Activated CD8-positive, alpha-beta T cell treated with anti-CD3 and anti-CD28 coated beads for 36 hours (primary cell): ENCODE results near the gene C5orf47. TPM values are rescaled to one million over a fixed set of nuclear protein-coding genes. Genes with fewer than 3 reads are reported as not detected.

ENCODE experiments used
- ATAC-seq: fragments of 200-7000 bp; cut with Tn5 transposase; one replicate; pipeline ENCODE4 v1.10.0; 2021; ENCODE audit warnings: mild to moderate bottlenecking, moderate library complexity
- CTCF ChIA-PET: fragments of 350-600 bp; sonication (Branson Sonifier 250); formaldehyde crosslinking; loops from one replicate; lab custom pipeline; 2021; ENCODE audit warnings: antibody characterized with exemption; lab: Charles Lee
- POLR2A ChIA-PET: fragments of 350-600 bp; sonication (Branson Sonifier 250); formaldehyde crosslinking; loops from one replicate; lab custom pipeline; 2021; ENCODE audit warnings: antibody characterized with exemption; lab: Charles Lee
- DNase-seq: peaks from one replicate; pipeline ENCODE4 v3.0.0-alpha.2; 2020
- H3K27ac Mint-ChIP-seq: one replicate; pipeline ENCODE4 v1.8.0; 2021; ENCODE audit warnings: mild to moderate bottlenecking, mixed read lengths
- H3K27me3 Mint-ChIP-seq: one replicate; pipeline ENCODE4 v1.8.0; 2021; ENCODE audit warnings: mixed read lengths
- H3K36me3 Mint-ChIP-seq: one replicate; pipeline ENCODE4 v1.8.0; 2021; ENCODE audit warnings: low read depth, mixed read lengths
- H3K4me1 Mint-ChIP-seq: one replicate; pipeline ENCODE4 v1.8.0; 2021; ENCODE audit warnings: low read depth, mixed read lengths
- H3K4me3 Mint-ChIP-seq: one replicate; pipeline ENCODE4 v1.8.0; 2021; ENCODE audit warnings: mild to moderate bottlenecking, moderate library complexity, mixed read lengths
- H3K9me3 Mint-ChIP-seq: one replicate; pipeline ENCODE4 v1.8.0; 2021; ENCODE audit warnings: mixed read lengths
- CTCF ChIP-seq: fragments of 200-600 bp; IDR thresholded peaks from one replicate; pipeline ENCODE4 v1.8.0; 2022; ENCODE audit warnings: antibody characterized with exemption, mild to moderate bottlenecking
- intact Hi-C: fragments of 100-400 bp; cut with micrococcal nuclease; formaldehyde crosslinking; loops from one replicate; pipeline ENCODE4 v1.10.0; 2022
- total RNA-seq, 2 experiments: library from RNA; stranded (reverse); gene quantifications; one replicate each; pipeline ENCODE4 v1.2.3, GENCODE V29; 2021

Gene C5orf47
- total RNA-seq, 2 experiments from 2014 or later = not detected

- Mint-ChIP-seq H3K27me3 (peaks cover 1% of the 10 kb centered on the region), H3K4me3 (no peak overlapping the region), H3K36me3 (no peaks in the 10 kb centered on the region), H3K9me3 (peaks cover 19% of the 10 kb centered on the region), H3K4me1 (no peaks in the 10 kb centered on the region), H3K27ac (no peak overlapping the region)
- TF ChIP-seq CTCF = no peak
- POLR2A ChIA-PET = no interaction called here
- no peak for DNase-seq
- ATAC-seq = no peak
- intact Hi-C loops = no loop called here
- CTCF ChIA-PET = no interaction called here
Measured at GRCh38 chr5:174030286-174030685, 41.3 kb downstream of the C5orf47 start.

- no peak for DNase-seq
- no peaks in the 10 kb centered on the region for H3K36me3 Mint-ChIP-seq
- ATAC-seq = no peak
- no peak overlapping the region for H3K27ac Mint-ChIP-seq
- POLR2A ChIA-PET = no interaction called here
- no peak overlapping the region for H3K4me3 Mint-ChIP-seq
- no peaks in the 10 kb centered on the region for H3K4me1 Mint-ChIP-seq
- CTCF ChIA-PET = interaction anchor here (1.1 to 1.3 kb wide), 2 partner anchors 267 kb away, joined by 4 to 7 read pairs; no protein-coding TSS in a partner anchor
- peaks cover 17% of the 10 kb centered on the region for H3K27me3 Mint-ChIP-seq
- no peaks in the 10 kb centered on the region for H3K9me3 Mint-ChIP-seq
- TF ChIP-seq CTCF = no peak
- intact Hi-C loops = no loop called here
Measured at GRCh38 chr5:174044466-174045254, 55.7 kb downstream of the C5orf47 start.

GRCh38 chr5:174045470-174046025, 56.6 kb downstream of the C5orf47 start, which contains the start of gene NSG2:
NSG2 (plus strand) TSS chr5:174045706; CDS start chr5:174046756, 1,050 bp downstream.
- Mint-ChIP-seq H3K27me3 (peaks cover 17% of the 10 kb centered on the region), H3K36me3 (no peaks in the 10 kb centered on the region), H3K4me1 (no peaks in the 10 kb centered on the region), H3K9me3 (no peaks in the 10 kb centered on the region), H3K4me3 (no peak within 1 kb of the TSS), H3K27ac (no peak within 1 kb of the TSS)
- DNase-seq = peak; percentile 60
- TF ChIP-seq CTCF = peak; percentile 32
- intact Hi-C loops = no loop called here
- ChIA-PET CTCF (interaction anchor here (1.1 kb wide), 1 partner anchor 266 kb away, joined by 7 read pairs; no protein-coding TSS in a partner anchor), POLR2A (no interaction called here)
- peak; percentile 79 for ATAC-seq

GRCh38 chr5:174046558-174046957, 57.6 kb downstream of the C5orf47 start:
- CTCF ChIA-PET = interaction anchor here (1.3 kb wide), 1 partner anchor 265 kb away, joined by 3 read pairs; no protein-coding TSS in a partner anchor
- H3K36me3 Mint-ChIP-seq = no peaks in the 10 kb centered on the region
- intact Hi-C loops = no loop called here
- no peak overlapping the region for H3K4me3 Mint-ChIP-seq
- DNase-seq (no peak), ATAC-seq (no peak)
- no peaks in the 10 kb centered on the region for H3K9me3 Mint-ChIP-seq
- H3K27ac Mint-ChIP-seq = no peak overlapping the region
- no peak for TF ChIP-seq CTCF
- POLR2A ChIA-PET = no interaction called here
- no peaks in the 10 kb centered on the region for H3K4me1 Mint-ChIP-seq
- peaks cover 19% of the 10 kb centered on the region for H3K27me3 Mint-ChIP-seq
